Esophagus muscularis mucosa (tissue), 4 donors: ENCODE data around the gene PSKH1.

Source experiments
- EP300 ChIP-seq: sonication (generic); formaldehyde crosslinking; IDR thresholded peaks from one replicate; pipeline ENCODE4 v1.6.1; 2017; ENCODE audit warnings: antibody characterized with exemption
- POLR2A ChIP-seq: fragments of 450-650 bp; IDR thresholded peaks from one replicate; pipeline ENCODE4 v1.6.1; 2017; ENCODE audit warnings: antibody characterized with exemption, moderate library complexity, mild to moderate bottlenecking, low read depth
- TF ChIP-seq, protein P1 (sequence below), 3 experiments: fragments of 200-600 bp in 2 of 3; fragments of 450-650 bp in 1 of 3; sonication (generic) in 2 of 3; IDR thresholded peaks; one replicate each; pipeline ENCODE4 v1.5.1; 2017 to 2019; ENCODE audit warnings: antibody characterized with exemption in 3 of 3, mild to moderate bottlenecking in 2 of 3, moderate library complexity in 1 of 3

DNA sequence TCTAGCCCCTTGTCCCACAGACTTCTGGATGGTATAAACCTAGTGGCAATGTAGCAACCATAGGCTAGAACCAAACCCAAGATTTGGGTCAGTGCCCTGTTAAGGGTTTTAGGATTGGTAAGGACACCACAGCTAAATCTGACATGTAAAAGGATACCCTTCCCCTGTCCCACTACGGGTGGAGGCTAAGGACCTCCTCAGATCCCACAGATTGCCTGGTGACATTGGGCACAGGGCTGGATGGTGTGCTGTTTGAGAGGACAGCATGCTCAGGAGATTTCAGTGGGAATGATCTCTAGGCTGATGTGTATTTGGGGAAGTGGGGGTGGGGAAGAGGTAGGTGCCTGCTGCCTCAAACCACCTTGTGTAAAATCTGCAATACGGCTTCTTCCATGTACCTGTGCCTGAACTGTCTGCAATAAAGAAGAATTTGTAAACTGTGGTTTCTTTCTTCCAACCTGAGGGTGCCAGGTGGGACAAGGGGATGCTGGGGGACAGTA, 20.9 kb upstream of the PSKH1 start:
- TF ChIP-seq, protein P1, sequence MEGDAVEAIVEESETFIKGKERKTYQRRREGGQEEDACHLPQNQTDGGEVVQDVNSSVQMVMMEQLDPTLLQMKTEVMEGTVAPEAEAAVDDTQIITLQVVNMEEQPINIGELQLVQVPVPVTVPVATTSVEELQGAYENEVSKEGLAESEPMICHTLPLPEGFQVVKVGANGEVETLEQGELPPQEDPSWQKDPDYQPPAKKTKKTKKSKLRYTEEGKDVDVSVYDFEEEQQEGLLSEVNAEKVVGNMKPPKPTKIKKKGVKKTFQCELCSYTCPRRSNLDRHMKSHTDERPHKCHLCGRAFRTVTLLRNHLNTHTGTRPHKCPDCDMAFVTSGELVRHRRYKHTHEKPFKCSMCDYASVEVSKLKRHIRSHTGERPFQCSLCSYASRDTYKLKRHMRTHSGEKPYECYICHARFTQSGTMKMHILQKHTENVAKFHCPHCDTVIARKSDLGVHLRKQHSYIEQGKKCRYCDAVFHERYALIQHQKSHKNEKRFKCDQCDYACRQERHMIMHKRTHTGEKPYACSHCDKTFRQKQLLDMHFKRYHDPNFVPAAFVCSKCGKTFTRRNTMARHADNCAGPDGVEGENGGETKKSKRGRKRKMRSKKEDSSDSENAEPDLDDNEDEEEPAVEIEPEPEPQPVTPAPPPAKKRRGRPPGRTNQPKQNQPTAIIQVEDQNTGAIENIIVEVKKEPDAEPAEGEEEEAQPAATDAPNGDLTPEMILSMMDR (IDR thresholded peaks at IDR 0.05), result no peak
- TF ChIP-seq POLR2A (no peak), EP300 (no peak)
